ENCODE data around the gene SH2D4B.

Gene SH2D4B

GRCh38 chr10:80545258-80545881 lies 7.7 kb downstream of the SH2D4B start:
- no peak for DNase-seq

DNA sequence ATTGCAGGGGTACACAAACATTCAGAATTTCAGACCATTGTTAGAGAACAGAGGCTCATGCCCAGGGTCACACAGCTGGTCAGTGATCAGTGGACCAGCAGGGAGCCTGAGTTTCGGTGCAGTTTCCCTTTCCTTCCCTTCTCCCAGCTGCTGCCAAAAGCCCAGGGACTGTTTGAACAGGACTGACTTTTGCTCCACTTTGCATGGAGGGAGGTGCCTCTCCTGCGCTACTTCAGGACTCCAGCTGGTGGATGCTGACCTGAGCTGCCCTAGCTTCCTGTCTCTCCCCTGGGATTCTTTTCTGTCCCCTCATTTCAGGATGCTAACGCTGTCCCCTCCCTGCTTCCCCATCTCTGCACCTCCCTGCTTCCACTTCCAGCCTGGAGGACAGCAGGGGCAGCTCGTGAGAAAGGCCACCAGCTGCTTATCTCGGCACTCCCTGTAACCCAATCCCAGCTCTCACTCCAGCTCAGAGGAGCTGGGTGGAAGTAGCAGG lies 14.5 kb downstream of the SH2D4B start:
- no peak for DNase-seq

GRCh38 chr10:80553436-80553835 lies 15.7 kb downstream of the SH2D4B start:
- DNase-seq: no peak

DNA sequence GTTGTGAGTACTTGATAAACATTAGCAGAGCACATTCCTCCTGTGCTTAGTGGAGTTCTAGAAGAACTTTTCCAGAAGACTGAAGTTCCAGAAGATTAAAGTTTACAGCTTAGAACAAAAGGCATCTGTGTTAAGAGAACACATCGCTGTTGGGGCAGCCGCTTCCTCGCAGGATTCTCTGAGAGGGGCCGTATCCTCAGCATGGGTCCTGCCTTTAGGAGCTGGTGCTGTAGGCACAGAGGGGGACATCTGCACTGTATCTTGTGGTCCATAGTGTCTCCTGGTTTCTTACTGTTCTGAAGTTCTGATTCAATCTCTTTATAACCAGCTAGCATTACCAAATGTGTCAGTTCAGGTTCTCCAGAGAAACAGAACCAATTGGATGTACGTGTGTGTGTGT lies 16.3 kb downstream of the SH2D4B start:
- DNase-seq: no peak

DNA sequence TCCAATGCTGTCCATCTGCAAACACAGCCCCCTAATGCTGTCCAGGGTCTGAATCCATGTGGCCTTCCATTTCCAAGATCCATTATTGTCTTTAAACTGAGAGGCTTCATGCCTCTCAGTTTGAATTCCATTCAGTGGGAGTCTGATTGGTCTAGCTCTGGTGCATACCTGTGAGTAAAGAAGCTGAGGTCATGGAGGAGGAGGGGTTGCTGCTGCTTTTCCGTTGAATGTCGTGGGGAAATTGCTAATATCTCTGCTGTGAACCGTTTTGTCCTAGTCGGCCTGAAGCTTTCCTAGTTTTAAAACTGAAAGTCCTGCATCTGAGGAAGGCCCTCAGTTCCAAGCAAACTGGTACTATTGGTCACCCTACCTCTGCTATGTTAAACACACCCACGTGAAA lies 17.7 kb downstream of the SH2D4B start:
- DNase-seq: no peak

GRCh38 chr10:80561950-80562349 lies 24.2 kb downstream of the SH2D4B start:
- DNase-seq: no peak

DNA sequence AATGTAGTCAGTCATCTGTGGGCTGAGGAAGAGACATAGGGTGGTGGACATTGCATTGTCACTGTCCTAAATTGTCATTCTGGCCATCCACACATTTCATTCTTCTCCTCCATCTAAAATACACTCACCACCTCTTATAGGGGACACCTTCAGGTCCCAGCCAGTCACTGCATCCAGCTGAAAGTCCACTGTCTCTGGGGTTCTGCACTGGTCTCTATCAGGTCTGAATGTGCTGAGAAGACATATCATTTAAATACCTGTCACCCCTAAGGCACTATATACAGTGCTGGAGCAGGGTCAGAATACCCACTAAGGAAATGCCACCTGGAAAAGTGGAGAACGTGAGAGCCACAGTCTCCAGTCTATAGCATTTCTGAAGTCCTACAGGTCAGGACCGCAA lies 29.6 kb downstream of the SH2D4B start:
- DNase-seq: no peak

DNA sequence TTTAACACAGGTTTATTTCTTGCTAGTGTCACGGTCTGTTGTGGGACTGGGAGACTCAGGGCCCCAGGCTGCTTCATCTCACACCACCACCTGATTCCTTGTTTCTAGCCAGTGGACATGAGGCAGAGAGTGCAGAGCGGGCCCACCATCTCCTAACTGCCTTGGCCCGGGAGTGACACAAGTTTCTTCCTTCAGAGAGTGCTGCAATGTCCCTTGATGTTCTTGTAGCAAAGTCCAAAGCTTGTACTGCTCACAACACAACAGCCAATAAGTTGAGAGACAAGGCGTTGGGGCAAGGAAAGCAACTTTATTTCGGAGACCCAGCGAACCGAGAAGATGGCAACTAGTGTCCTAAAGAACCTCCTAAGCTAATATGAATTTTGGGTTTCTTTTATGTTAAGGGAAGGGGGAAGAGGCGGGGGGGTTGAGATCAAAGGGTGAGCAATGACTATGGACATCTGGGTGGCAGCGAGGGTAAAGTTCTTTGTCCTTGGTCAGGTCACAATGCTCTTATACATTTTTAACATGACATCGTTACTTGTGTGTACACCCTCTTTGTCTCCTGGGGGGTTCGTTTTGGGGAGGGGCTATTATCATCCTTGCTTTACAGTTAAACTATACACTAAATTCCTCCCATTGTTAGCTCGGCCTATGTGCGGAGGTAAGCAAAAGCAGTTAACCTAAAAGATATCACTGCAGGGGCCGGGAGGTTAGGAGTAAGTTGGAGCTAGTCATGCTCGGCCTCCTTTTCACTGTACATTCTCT lies 31.6 kb downstream of the SH2D4B start:
- no peak for DNase-seq

GRCh38 chr10:80571352-80571751 lies 33.6 kb downstream of the SH2D4B start:
- DNase-seq: no peak

DNA sequence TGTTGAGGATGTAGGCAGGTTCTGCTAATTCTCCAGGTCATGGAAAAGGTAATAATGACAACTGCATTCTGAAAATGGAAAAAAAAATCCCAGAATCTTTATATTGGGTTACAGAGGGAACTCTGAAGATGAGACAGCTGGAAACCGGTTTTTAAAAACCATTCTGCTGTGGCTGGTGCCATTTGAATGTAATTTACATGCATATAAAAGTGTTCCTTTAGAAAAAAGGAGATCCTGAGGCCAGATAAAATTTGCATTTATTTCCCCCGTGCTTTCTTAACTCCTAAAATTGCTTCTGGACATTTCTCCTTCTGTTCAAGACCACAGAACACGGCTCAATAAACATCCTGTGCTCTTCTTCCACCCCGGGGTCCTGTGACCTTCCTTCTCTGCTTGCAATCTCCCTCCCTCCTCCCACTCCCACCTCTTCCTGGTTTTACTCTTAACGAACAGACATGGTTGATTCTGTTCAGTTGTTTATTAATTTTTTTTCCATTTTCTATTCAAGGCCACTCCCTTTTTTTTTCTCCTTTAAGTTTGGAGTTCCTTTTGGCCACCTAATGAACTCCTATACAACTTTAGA lies 41.6 kb downstream of the SH2D4B start:
- DNase-seq: no peak

DNA sequence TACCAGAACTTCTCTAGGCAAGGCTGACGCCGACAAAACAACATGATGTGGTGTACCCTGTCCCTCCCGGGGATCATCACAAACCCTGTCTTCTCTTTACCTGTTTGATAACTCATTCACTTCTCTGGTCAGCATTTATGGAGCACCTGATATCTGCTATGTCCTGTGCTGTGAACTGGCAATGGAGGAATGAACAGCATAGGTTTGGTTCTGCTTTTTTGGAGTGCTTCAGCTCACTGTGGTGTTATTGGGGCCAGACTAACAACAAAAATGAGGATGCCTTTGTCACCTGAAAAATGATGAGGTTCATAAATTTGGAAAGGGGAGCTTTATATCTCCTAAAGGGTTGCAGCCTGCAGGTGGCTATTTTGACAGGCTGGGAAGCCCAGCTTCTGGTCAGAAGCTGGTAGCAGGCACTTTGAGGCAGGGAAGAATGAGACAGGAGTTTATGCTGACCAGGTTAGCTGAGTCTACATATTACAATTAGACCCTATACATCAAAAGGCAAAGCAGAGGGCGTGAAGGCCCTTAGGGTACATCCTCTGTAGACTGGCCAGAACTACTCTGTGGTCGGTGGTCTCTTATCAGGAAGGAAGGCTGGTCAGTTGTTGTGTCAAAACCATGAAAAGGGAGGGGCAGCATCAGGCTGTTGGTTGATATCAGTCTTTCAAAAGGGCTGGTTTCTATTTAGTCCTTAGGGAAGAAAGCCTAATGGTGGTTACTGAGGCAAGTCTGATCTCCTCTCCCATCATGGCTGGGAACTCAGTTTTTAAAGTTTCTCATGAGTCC lies 42.3 kb downstream of the SH2D4B start:
- no peak for DNase-seq

GRCh38 chr10:80580638-80581468 lies 43.2 kb downstream of the SH2D4B start:
- DNase-seq: no peak

DNA sequence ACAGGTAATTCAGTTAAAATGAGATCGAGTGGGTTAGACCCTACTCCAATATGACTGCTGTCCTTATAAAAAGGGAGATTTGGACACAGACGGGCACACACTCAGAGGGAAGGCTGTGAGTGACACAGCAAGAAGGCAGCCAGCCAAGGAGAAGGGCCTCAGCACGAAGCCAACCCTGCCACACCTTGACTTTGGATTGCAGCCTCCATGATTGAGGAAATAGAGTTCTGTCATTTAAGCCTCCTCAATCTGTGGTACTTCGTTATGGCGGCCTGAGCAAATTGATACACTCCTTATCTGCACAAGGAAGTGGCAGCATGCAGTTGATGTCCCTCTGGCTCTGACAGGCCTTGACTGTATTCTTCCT lies 43.8 kb downstream of the SH2D4B start:
- no peak for DNase-seq

DNA sequence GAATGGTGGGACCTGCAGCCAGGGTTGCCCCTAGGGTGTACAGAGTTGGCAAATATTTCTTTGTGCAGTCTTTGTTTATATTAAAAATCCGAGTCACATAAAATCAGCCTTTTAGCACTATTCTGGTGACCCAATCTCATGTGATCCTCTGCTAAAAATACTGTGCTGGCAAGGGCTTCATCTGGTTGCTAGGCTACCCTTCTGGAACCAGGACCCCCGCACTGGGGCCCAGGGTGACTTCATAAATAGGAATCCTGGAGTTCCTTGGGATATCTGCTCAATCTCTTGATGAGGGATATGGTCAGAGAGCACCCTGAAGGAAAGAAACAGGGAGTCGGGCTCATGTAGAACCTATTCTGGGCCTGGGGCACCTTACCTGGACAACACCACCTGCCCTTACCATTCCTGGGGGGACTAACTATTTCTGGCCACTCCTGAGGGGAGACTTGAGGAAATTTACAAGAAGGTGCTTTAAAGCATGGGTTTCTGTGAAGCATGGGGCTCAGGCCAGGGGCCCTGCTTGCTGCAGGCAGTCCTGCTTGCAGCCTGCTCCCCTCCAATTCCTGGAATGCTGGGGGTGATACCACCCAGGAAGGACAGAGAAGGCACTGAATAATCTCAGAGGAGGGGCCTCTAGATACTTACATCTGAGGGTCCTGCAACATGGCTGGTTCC lies 44.7 kb downstream of the SH2D4B start:
- DNase-seq: no peak

DNA sequence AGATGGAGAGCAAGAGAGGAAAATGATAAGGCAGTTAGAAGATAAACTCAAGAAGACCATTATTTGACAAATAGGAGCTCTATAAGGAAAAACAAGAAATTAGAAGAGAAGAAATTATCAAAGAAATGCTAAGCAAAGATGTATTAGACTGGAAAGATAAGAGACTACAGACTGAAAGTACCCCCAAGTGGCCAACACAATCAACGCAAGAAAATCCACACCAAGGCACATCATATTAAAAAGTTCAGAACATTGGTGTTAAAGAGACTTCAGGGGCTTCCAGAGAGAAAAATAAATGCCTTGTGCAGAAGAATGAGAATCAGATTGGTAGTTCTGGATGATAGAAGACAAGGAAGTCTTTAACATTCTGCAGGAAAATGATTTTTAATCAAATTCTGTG lies 46.0 kb downstream of the SH2D4B start:
- DNase-seq: no peak

DNA sequence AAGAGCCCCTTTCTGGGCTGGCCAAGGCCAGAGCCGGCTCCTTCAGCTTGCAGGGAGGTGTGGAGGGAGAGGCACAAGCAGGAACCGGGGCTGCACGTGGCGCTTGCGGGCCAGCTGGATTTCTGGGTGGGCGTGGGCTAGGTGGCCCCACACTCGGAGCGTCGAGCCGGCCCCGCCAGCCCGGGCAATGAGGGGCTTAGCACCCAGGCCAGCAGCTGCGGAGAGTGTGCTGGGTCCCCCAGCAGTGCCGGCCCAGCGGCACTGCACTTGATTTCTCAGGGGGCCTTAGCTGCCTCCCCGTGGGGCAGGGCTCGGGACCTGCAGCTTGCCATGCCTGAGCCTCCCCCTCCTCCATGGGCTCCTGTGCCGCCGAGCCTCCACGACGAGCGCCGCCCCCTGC lies 48.1 kb downstream of the SH2D4B start:
- no peak for DNase-seq

- no peak for DNase-seq
Observed at GRCh38 chr10:80588546-80588945, 50.8 kb downstream of the SH2D4B start.

GRCh38 chr10:80589726-80590373 lies 52.1 kb downstream of the SH2D4B start:
- no peak for DNase-seq

GRCh38 chr10:80590585-80591125 lies 53.0 kb downstream of the SH2D4B start:
- DNase-seq: no peak

DNA sequence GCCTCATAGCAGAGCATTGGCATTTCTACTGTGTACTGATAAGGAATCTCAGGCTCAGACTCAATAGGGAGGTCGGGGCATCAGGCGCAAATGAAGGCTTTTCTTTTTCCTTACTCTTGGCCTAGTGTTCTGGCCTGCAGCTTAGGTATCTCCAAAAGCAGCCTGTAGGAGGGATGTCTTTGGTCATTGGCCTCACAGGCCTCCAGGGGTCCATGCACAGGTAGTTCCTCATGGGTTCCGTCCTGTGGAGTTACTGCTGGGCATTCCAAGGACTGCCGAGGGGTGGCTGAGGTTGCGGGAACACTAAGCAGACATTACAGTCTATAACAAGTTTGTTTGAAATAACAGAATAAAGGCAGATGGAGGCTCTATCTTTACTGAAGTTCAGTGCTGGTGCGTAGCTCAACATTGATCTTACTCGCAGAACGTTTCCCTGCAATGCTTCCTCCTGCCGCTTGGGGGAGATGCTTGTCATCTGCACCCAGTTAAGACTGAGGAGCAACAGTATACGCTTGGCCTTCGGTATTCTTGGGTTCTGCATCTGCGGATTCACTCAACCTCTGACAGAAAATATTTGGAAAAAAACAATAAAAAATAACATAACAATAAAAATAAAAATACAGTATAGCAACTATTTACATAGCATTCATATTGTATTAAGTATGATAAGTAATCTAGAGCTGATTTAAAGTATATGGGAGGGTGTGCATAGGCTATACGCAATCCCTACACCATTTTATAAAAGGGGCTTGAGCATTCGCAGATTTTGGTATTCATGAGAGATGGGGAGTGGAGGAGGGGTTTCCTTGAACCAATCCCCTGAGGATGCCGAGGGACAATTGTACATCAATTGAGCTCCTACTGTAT lies 58.9 kb downstream of the SH2D4B start:
- no peak for DNase-seq
